Measurements from ENCODE around the gene LRRC75A. TPM values are rescaled to one million over a fixed set of nuclear protein-coding genes. Genes with fewer than 3 reads are reported as not detected.

LRRC75A gene
- total and polyA plus RNA-seq, 2 donors (not counting 3 experiments of a cell fraction or from before 2014, with no cell fraction given), result 3.7 to 6.1 TPM

- DNase-seq (ENCODE audit: low read depth, low spot score), result no peak
- Histone ChIP-seq H3K4me2 (ENCODE audit: insufficient read depth, low read length) (no peak overlapping the region), H3K9me3 (replicated peaks; ENCODE audit: control insufficient read depth, insufficient read depth, low read length) (no peaks in the 10 kb centered on the region), H3K36me3 (ENCODE audit: control insufficient read depth in 2 of 2, extremely low read depth in 1 of 2, insufficient read depth in 2 of 2, low read length in 2 of 2) (no peaks in the 10 kb centered on the region), H3K9ac (replicated peaks; ENCODE audit: extremely low read depth, insufficient read depth, low read length) (no peak overlapping the region), H3K9me1 (replicated peaks; ENCODE audit: control insufficient read depth, extremely low read depth, insufficient read depth, low read length) (no peaks in the 10 kb centered on the region), H3K27me3 (ENCODE audit: control insufficient read depth in 2 of 2, insufficient read depth in 2 of 2, low read length in 2 of 2) (peaks cover 7% of the 10 kb centered on the region in 2 experiments), H3K27ac (ENCODE audit: insufficient read depth, low read depth, low read length) (no peak overlapping the region), H2AFZ (ENCODE audit: low read depth, low read length) (no peak overlapping the region), H4K20me1 (replicated peaks; ENCODE audit: control insufficient read depth, extremely low read depth, insufficient read depth, low read length) (no peaks in the 10 kb centered on the region), H3K4me3 (replicated peaks in 1 of 3; ENCODE audit: insufficient read depth in 1 of 3, low read depth in 1 of 3, low read length in 3 of 3) (no peak overlapping the region), H3K79me2 (ENCODE audit: control insufficient read depth, insufficient read depth, low read length) (no peaks in the 10 kb centered on the region), H3K4me1 (ENCODE audit: control insufficient read depth, extremely low read depth, insufficient read depth, low read length) (no peaks in the 10 kb centered on the region)
- ChIA-PET POLR2A (no interaction called here), CTCF (interaction anchor here (0.9 to 2.9 kb wide), 3 partner anchors 16 to 85 kb away, joined by 3 to 11 read pairs (median 4); no protein-coding TSS in a partner anchor)
- TF ChIP-seq JUN (IDR thresholded peaks at IDR 0.05; ENCODE audit: borderline replicate concordance, insufficient read depth, insufficient read length, low read depth) (no peak), MYC (IDR thresholded peaks at IDR 0.05; ENCODE audit: low read depth, low read length) (no peak), EZH2 (IDR thresholded peaks at IDR 0.05; ENCODE audit: borderline replicate concordance, low read depth, low read length, severe bottlenecking) (no peak), POLR2A (IDR thresholded peaks at IDR 0.05; ENCODE audit: low read depth, low read length) (no peak), POLR2AphosphoS5 (IDR thresholded peaks at IDR 0.05; ENCODE audit: insufficient read depth, low read depth, low read length) (no peak), GATA2 (IDR thresholded peaks at IDR 0.05; ENCODE audit: insufficient read depth, insufficient read length, low read depth, low read length) (no peak), MAX (IDR thresholded peaks at IDR 0.05; ENCODE audit: insufficient read depth, insufficient read length) (no peak), FOS (IDR thresholded peaks at IDR 0.05; ENCODE audit: borderline replicate concordance, insufficient read depth, low read length) (no peak)
- TF ChIP-seq, protein P1, sequence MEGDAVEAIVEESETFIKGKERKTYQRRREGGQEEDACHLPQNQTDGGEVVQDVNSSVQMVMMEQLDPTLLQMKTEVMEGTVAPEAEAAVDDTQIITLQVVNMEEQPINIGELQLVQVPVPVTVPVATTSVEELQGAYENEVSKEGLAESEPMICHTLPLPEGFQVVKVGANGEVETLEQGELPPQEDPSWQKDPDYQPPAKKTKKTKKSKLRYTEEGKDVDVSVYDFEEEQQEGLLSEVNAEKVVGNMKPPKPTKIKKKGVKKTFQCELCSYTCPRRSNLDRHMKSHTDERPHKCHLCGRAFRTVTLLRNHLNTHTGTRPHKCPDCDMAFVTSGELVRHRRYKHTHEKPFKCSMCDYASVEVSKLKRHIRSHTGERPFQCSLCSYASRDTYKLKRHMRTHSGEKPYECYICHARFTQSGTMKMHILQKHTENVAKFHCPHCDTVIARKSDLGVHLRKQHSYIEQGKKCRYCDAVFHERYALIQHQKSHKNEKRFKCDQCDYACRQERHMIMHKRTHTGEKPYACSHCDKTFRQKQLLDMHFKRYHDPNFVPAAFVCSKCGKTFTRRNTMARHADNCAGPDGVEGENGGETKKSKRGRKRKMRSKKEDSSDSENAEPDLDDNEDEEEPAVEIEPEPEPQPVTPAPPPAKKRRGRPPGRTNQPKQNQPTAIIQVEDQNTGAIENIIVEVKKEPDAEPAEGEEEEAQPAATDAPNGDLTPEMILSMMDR (IDR thresholded peaks at IDR 0.05; ENCODE audit: extremely low read depth in 1 of 2, insufficient read depth in 1 of 2, low read depth in 1 of 2, low read length in 2 of 2), result no peak
- dilution Hi-C loops (cut with MboI; ENCODE audit: extremely low pct_ligation_motif_present, low sequenced_read_pairs), result no loop called here
- BruUV-seq (replicated peaks), result no TSS peak
- intact Hi-C loops (cut with micrococcal nuclease), result no loop called here
- no peak for FAIRE-seq
Observed at GRCh38 chr17:16504984-16505383, 13.0 kb upstream of the LRRC75A start.

Measured in endothelial cell of umbilical vein (primary cell).